Measurements from ENCODE around the gene TCF7. TPM values are rescaled to one million over a fixed set of nuclear protein-coding genes. Genes with fewer than 3 reads are reported as not detected.
A peak's percentile ranks its signal among the peaks of the same experiment; 100 is the strongest.

TCF7 gene
- total RNA-seq, 1 experiment from 2014 or later, result 18.2 TPM

GRCh38 chr5:134142806-134143205 is 28.3 kb downstream of the TCF7 start:
- no peak overlapping the region for H3T11ph ChIP-seq (ENCODE audit: low read length)
- H2BK120ac ChIP-seq (ENCODE audit: low read depth, low read length, poor library complexity, severe bottlenecking), result no peak overlapping the region
- DNase-seq, result peak; percentile 13
- Mint-ChIP-seq H3K36me3 (ENCODE audit: insufficient read depth in 1 of 3, low read depth in 3 of 3) (peaks cover 9 to 48% (median 36%) of the 10 kb centered on the region in 3 experiments; a peak in 6 of 7 replicates), H3K4me1 (peaks cover 7 to 16% of the 10 kb centered on the region in 2 experiments; a peak in 3 of 4 replicates), H3K4me3 (no peak overlapping the region), H3K9me3 (no peaks in the 10 kb centered on the region), H3K27ac (0 out of 7 replicates have a peak overlapping the region, but pooled peaks of 1 of the 3 experiments have one; percentile 23), H3K27me3 (ENCODE audit: low read depth) (no peaks in the 10 kb centered on the region)
- H2AFZ ChIP-seq (ENCODE audit: low read length), result no peak overlapping the region
- no peak overlapping the region for H2BK5ac ChIP-seq (ENCODE audit: insufficient read length, low read length)
- H4K91ac ChIP-seq (ENCODE audit: insufficient read length, low read depth, low read length), result no peak overlapping the region
- no peaks in the 10 kb centered on the region for H3K27me3 ChIP-seq (ENCODE audit: insufficient read depth, low read length)
- no CpG with 5 or more reads among the region's 12 CpGs for WGBS (ENCODE audit: extremely low coverage, insufficient read length, low lambda C conversion rate)
- no peak for TF ChIP-seq CTCF (conservative IDR thresholded peaks at IDR 0.05)
- peaks cover 6% of the 10 kb centered on the region for H3K79me1 ChIP-seq (ENCODE audit: insufficient read depth, low read depth, low read length, poor library complexity, severe bottlenecking)
- no peak overlapping the region for H3K14ac ChIP-seq (ENCODE audit: insufficient read depth, low read length)
- H4K20me1 ChIP-seq (ENCODE audit: control insufficient read depth, insufficient read depth, insufficient read length), result peaks cover 4% of the 10 kb centered on the region
- no peak overlapping the region for H3K23ac ChIP-seq (ENCODE audit: insufficient read length, low read depth, low read length)
- no peak overlapping the region for H3K56ac ChIP-seq (ENCODE audit: insufficient read length, low read depth, low read length)
- no peak overlapping the region for H3K18ac ChIP-seq (ENCODE audit: insufficient read length, low read depth, low read length)
- H3K9ac ChIP-seq (ENCODE audit: extremely low read depth, insufficient read length, low read length), result no peak overlapping the region
- H2AK5ac ChIP-seq (ENCODE audit: insufficient read length, low read length), result no peak overlapping the region
- no peak overlapping the region for H3K4me2 ChIP-seq (ENCODE audit: insufficient read depth, insufficient read length, low read length)
- no peak overlapping the region for H2BK12ac ChIP-seq (ENCODE audit: insufficient read length, low read depth, low read length)
- no peak overlapping the region for H3K4ac ChIP-seq (ENCODE audit: low read depth, low read length)
- no peak overlapping the region for H4K5ac ChIP-seq (ENCODE audit: insufficient read length, low read depth, low read length)
- no peak overlapping the region for H4K8ac ChIP-seq (replicated peaks; ENCODE audit: insufficient read length, low read depth, low read length)
- H3K23me2 ChIP-seq (ENCODE audit: insufficient read length, low read depth, low read length, poor library complexity, severe bottlenecking), result no peaks in the 10 kb centered on the region
- no peaks in the 10 kb centered on the region for H3K79me2 ChIP-seq (ENCODE audit: insufficient read depth, low read length)
- H3K27ac ChIP-seq (ENCODE audit: insufficient read length, low read depth, low read length), result no peak overlapping the region
- H3K9me3 ChIP-seq (ENCODE audit: control insufficient read depth, low read depth, low read length), result no peaks in the 10 kb centered on the region
- no peak overlapping the region for H2BK15ac ChIP-seq (ENCODE audit: low read depth, low read length)
- H3K4me1 ChIP-seq (ENCODE audit: insufficient read depth, low read length), result no peaks in the 10 kb centered on the region
- no peak overlapping the region for H2BK20ac ChIP-seq (ENCODE audit: low read depth, low read length, poor library complexity, severe bottlenecking)

Data from H9 (cell line).